Uterus (tissue), 2 donors: Measurements from ENCODE around the gene NHEJ1.

Source experiments
- POLR2A ChIP-seq, 2 donors: fragments of 450-650 bp; IDR thresholded peaks; one replicate each; pipeline ENCODE4 v1.6.1; 2016; ENCODE audit warnings: antibody characterized with exemption in 2 of 2, mild to moderate bottlenecking in 1 of 2, moderate library complexity in 1 of 2
- TF ChIP-seq, protein P1 (sequence below), 4 experiments: fragments of 200-600 bp in 2 of 4; fragments of 450-650 bp in 2 of 4; sonication (generic) in 2 of 4; IDR thresholded peaks; one replicate each; pipeline ENCODE4 v1.5.1; 2016 to 2019; ENCODE audit warnings: antibody characterized with exemption in 4 of 4, mild to moderate bottlenecking in 2 of 4, moderate library complexity in 1 of 4

DNA sequence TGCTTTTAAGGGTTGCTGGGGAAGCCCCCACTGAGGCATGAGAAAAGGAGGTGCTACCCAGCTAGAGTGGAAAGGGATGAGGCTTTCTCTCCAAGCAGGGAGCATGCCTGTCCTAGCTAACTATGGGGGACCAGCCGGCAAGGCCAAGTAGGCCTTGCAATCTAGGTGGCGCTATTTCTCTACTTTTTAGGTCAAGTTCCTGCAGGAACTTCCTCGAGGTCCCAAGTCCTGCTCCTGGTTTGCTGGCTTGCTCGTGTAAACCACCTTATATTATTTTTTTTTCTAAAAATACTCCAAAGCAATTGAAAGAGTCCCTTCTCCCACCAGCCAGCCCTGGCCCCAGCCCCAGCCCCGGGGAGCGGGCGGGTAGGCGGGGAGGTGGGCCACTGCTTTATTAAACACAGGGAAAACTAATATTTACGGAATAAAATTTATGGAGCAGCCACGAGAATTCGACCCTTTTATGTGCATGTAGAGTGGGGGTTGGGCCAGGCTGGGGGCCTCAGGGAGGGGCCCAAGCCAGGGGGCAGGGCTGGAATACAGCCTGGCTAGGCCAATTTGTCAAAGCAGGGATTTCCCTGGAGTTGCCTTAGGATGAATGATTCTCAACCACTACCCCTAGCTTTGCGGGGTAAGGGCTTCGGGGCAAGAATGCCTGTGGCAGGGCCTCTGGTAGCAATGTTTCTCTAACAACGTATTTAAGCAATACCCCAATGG lies 87.0 kb downstream of the NHEJ1 start:
- TF ChIP-seq, protein P1, sequence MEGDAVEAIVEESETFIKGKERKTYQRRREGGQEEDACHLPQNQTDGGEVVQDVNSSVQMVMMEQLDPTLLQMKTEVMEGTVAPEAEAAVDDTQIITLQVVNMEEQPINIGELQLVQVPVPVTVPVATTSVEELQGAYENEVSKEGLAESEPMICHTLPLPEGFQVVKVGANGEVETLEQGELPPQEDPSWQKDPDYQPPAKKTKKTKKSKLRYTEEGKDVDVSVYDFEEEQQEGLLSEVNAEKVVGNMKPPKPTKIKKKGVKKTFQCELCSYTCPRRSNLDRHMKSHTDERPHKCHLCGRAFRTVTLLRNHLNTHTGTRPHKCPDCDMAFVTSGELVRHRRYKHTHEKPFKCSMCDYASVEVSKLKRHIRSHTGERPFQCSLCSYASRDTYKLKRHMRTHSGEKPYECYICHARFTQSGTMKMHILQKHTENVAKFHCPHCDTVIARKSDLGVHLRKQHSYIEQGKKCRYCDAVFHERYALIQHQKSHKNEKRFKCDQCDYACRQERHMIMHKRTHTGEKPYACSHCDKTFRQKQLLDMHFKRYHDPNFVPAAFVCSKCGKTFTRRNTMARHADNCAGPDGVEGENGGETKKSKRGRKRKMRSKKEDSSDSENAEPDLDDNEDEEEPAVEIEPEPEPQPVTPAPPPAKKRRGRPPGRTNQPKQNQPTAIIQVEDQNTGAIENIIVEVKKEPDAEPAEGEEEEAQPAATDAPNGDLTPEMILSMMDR (IDR thresholded peaks at IDR 0.05): peak in 2 of 4 experiments; percentile 12 to 24
- TF ChIP-seq POLR2A (IDR thresholded peaks at IDR 0.05): no peak
